ENCODE data around the gene ALK. TPM values are rescaled to one million over a fixed set of nuclear protein-coding genes. Genes with fewer than 3 reads are reported as not detected.
"Not testable (repeated sequence)": the region's sequence is repeated elsewhere in the genome, so short reads cannot be mapped to it uniquely, and the experiment has no call there.

ALK gene
- polyA plus RNA-seq, 3 donors = not detected

DNA sequence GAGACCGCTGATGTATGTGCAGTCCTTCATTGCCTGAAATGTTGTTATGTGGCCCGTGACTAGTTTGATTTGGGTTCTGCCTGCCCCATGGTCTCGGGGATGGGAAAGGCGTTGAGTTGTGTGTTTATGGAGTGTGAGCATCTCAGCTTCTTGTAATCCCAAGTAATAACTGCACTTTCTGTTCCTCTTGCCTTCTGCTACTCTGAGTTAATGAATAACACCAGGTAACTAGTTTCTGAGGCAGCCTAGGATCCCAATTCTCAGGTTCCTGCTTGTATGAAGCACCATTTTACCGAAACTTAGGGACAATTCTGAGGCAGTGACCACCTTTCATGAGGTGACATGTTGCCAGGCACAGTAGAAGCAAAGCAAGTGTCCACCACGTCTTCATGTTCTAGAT lies 170.0 kb downstream of the ALK start:
- H3K9me3 Mint-ChIP-seq = peaks cover 0 to 4% (median 3%) of the 10 kb centered on the region in 7 donors
- no peak overlapping the region for H3K27ac ChIP-seq (ENCODE audit: low read depth in 1 of 2, low read length in 2 of 2)
- no peak overlapping the region for H2AFZ ChIP-seq (ENCODE audit: insufficient read depth, low read depth, low read length, poor library complexity, severe bottlenecking)
- H3K4me3 ChIP-seq (replicated peaks in 1 of 3; ENCODE audit: low read depth in 2 of 3, low read length in 3 of 3) = no peak overlapping the region
- H3K4me2 ChIP-seq (replicated peaks; ENCODE audit: extremely low read depth, low read length, poor library complexity, severe bottlenecking) = no peak overlapping the region
- H3K4me3 Mint-ChIP-seq = no peak overlapping the region
- no peak for DNase-seq
- H3K36me3 Mint-ChIP-seq = no peaks in the 10 kb centered on the region
- H3K4me1 ChIP-seq (ENCODE audit: control insufficient read depth in 1 of 2, insufficient read depth in 2 of 2, low read length in 2 of 2) = no peaks in the 10 kb centered on the region
- no peak overlapping the region for H3K27ac Mint-ChIP-seq
- H3K27me3 ChIP-seq (ENCODE audit: control insufficient read depth in 2 of 2, insufficient read depth in 2 of 2, low read length in 2 of 2) = no peaks in the 10 kb centered on the region
- no peaks in the 10 kb centered on the region for H3K9me3 ChIP-seq (replicated peaks in 1 of 2; ENCODE audit: control insufficient read depth in 1 of 2, insufficient read depth in 1 of 2, low read length in 2 of 2)
- peaks cover 1 to 8% (median 4%) of the 10 kb centered on the region in 3 donors for H3K27me3 Mint-ChIP-seq (ENCODE audit: low read depth in 3 of 3)
- intact Hi-C loops (cut with micrococcal nuclease) = no loop called here
- H3K36me3 ChIP-seq (replicated peaks in 1 of 2; ENCODE audit: control insufficient read depth in 1 of 2, insufficient read depth in 2 of 2, low read length in 2 of 2) = no peaks in the 10 kb centered on the region
- H3K79me2 ChIP-seq (ENCODE audit: insufficient read depth, low read length) = no peaks in the 10 kb centered on the region
- no peaks in the 10 kb centered on the region for H4K20me1 ChIP-seq (ENCODE audit: insufficient read depth, low read length)
- TF ChIP-seq CTCF (IDR thresholded peaks at IDR 0.05) = no peak
- H3K4me1 Mint-ChIP-seq = no peaks in the 10 kb centered on the region
- WGBS (ENCODE audit: insufficient coverage) = 88% methylated on average over 1 of the region's 6 CpGs
- no peak overlapping the region for H3K9ac ChIP-seq (ENCODE audit: insufficient read depth, low read length, poor library complexity, severe bottlenecking)

GRCh38 chr2:29750463-29750862 lies 170.9 kb downstream of the ALK start:
- H3K36me3 ChIP-seq (replicated peaks in 1 of 2; ENCODE audit: control insufficient read depth in 1 of 2, insufficient read depth in 2 of 2, low read length in 2 of 2); intact Hi-C loops (cut with micrococcal nuclease); H3K27ac Mint-ChIP-seq; H3K4me3 Mint-ChIP-seq; H3K36me3 Mint-ChIP-seq; DNase-seq; H3K4me1 Mint-ChIP-seq; H4K20me1 ChIP-seq (ENCODE audit: insufficient read depth, low read length); H3K4me3 ChIP-seq (replicated peaks in 1 of 3; ENCODE audit: low read depth in 2 of 3, low read length in 3 of 3); H3K9me3 Mint-ChIP-seq; H3K4me2 ChIP-seq (replicated peaks; ENCODE audit: extremely low read depth, low read length, poor library complexity, severe bottlenecking); H3K79me2 ChIP-seq (ENCODE audit: insufficient read depth, low read length); H2AFZ ChIP-seq (ENCODE audit: insufficient read depth, low read depth, low read length, poor library complexity, severe bottlenecking); H3K9me3 ChIP-seq (replicated peaks in 1 of 2; ENCODE audit: control insufficient read depth in 1 of 2, insufficient read depth in 1 of 2, low read length in 2 of 2); H3K27ac ChIP-seq (ENCODE audit: low read depth in 1 of 2, low read length in 2 of 2); H3K27me3 ChIP-seq (ENCODE audit: control insufficient read depth in 2 of 2, insufficient read depth in 2 of 2, low read length in 2 of 2); H3K27me3 Mint-ChIP-seq (ENCODE audit: low read depth in 3 of 3); H3K9ac ChIP-seq (ENCODE audit: insufficient read depth, low read length, poor library complexity, severe bottlenecking); H3K4me1 ChIP-seq (ENCODE audit: control insufficient read depth in 1 of 2, insufficient read depth in 2 of 2, low read length in 2 of 2): not testable (repeated sequence)
- WGBS (ENCODE audit: insufficient coverage) = 78% methylated on average over 1 of the region's 3 CpGs

Measured in CD14-positive monocyte (primary cell).